SK-N-SH treated with all-trans-retinoic acid at 6 μM for 48 hours (cell line): ENCODE measurements around the gene PPP1R10.

Experiments
- ATAC-seq: fragments of 200-7000 bp; cut with Tn5 transposase; 3 replicates; pipeline ENCODE4 v1.9.1; 2020; ENCODE audit warnings: mild to moderate bottlenecking, moderate library complexity
- ARNTL ChIP-seq: fragments of 450-650 bp; formaldehyde crosslinking; IDR thresholded peaks from 2 replicates; pipeline ENCODE4 v1.5.0; 2020; ENCODE audit warnings: low read depth, mild to moderate bottlenecking, moderate library complexity, borderline replicate concordance
- BACH2 ChIP-seq: fragments of 250-450 bp; sonication (Bioruptor Pico); IDR thresholded peaks from 2 replicates; pipeline ENCODE4 v1.9.0; 2021; ENCODE audit warnings: mild to moderate bottlenecking, borderline replicate concordance
- CREB5 ChIP-seq: fragments of 250-450 bp; sonication (Bioruptor Pico); IDR thresholded peaks from 2 replicates; pipeline ENCODE4 v1.5.1; 2020; ENCODE audit warnings: low read depth, mild to moderate bottlenecking, moderate library complexity
- CSDC2 ChIP-seq: fragments of 250-450 bp; sonication (Bioruptor Pico); IDR thresholded peaks from 2 replicates; pipeline ENCODE4 v1.5.0; 2020; ENCODE audit warnings: mild to moderate bottlenecking, moderate library complexity
- ESRRG ChIP-seq: fragments of 250-450 bp; sonication (Bioruptor Pico); IDR thresholded peaks from 2 replicates; pipeline ENCODE4 v1.6.1; 2021; ENCODE audit warnings: mild to moderate bottlenecking
- GLIS3 ChIP-seq: fragments of 250-450 bp; sonication (Bioruptor Pico); IDR thresholded peaks from 2 replicates; pipeline ENCODE4 v1.5.0; 2020; ENCODE audit warnings: mild to moderate bottlenecking, moderate library complexity
- OSR1 ChIP-seq: fragments of 250-450 bp; sonication (Bioruptor Pico); IDR thresholded peaks from 2 replicates; pipeline ENCODE4 v1.8.0; 2022; ENCODE audit warnings: moderate library complexity, mild to moderate bottlenecking, inconsistent platforms
- PATZ1 ChIP-seq: fragments of 250-450 bp; sonication (Bioruptor Pico); IDR thresholded peaks from 2 replicates; pipeline ENCODE4 v1.8.0; 2020; ENCODE audit warnings: mild to moderate bottlenecking, moderate library complexity, borderline replicate concordance
- POU6F1 ChIP-seq: fragments of 250-450 bp; sonication (Bioruptor Pico); IDR thresholded peaks from 2 replicates; pipeline ENCODE4 v1.8.0; 2021; ENCODE audit warnings: low read depth, mild to moderate bottlenecking, moderate library complexity, borderline replicate concordance
- PPARA ChIP-seq: fragments of 250-450 bp; sonication (Bioruptor Pico); IDR thresholded peaks from 2 replicates; pipeline ENCODE4 v1.5.0; 2020; ENCODE audit warnings: mild to moderate bottlenecking, borderline replicate concordance
- RARB ChIP-seq: fragments of 250-450 bp; sonication (Bioruptor Pico); IDR thresholded peaks from 2 replicates; pipeline ENCODE4 v1.8.0; 2021; ENCODE audit warnings: mild to moderate bottlenecking, moderate library complexity
- SNAI2 ChIP-seq: fragments of 250-450 bp; sonication (Bioruptor Pico); IDR thresholded peaks from 2 replicates; pipeline ENCODE4 v1.5.0; 2020; ENCODE audit warnings: mild to moderate bottlenecking, moderate library complexity
- TCF4 ChIP-seq: fragments of 250-450 bp; sonication (Bioruptor Pico); IDR thresholded peaks from 2 replicates; pipeline ENCODE4 v1.8.0; 2021; ENCODE audit warnings: mild to moderate bottlenecking, moderate library complexity, borderline replicate concordance
- ZC3H10 ChIP-seq: fragments of 250-450 bp; sonication (Bioruptor Pico); IDR thresholded peaks from 2 replicates; pipeline ENCODE4 v1.5.1; 2021; ENCODE audit warnings: mild to moderate bottlenecking, moderate library complexity
- ZFP30 ChIP-seq: fragments of 450-650 bp; formaldehyde crosslinking; IDR thresholded peaks from 2 replicates; pipeline ENCODE4 v1.5.0; 2022; ENCODE audit warnings: mild to moderate bottlenecking, moderate library complexity
- ZNF565 ChIP-seq: fragments of 450-650 bp; formaldehyde crosslinking; conservative IDR thresholded peaks from 2 replicates; pipeline ENCODE4 v1.5.0; 2020; ENCODE audit warnings: low read depth, mild to moderate bottlenecking, moderate library complexity
- ZNF70 ChIP-seq: fragments of 450-650 bp; formaldehyde crosslinking; IDR thresholded peaks from 2 replicates; pipeline ENCODE4 v1.5.0; 2020; ENCODE audit warnings: mild to moderate bottlenecking, moderate library complexity
- TF ChIP-seq, protein P1 (sequence below): fragments of 250-450 bp; sonication (Bioruptor Pico); IDR thresholded peaks from 2 replicates; pipeline ENCODE4 v1.5.0; 2020; ENCODE audit warnings: mild to moderate bottlenecking, moderate library complexity
- TF ChIP-seq, protein P2 (sequence below): fragments of 250-450 bp; sonication (Bioruptor Pico); IDR thresholded peaks from 2 replicates; pipeline ENCODE4 v1.5.1; 2021; ENCODE audit warnings: mild to moderate bottlenecking, moderate library complexity

Gene PPP1R10

DNA sequence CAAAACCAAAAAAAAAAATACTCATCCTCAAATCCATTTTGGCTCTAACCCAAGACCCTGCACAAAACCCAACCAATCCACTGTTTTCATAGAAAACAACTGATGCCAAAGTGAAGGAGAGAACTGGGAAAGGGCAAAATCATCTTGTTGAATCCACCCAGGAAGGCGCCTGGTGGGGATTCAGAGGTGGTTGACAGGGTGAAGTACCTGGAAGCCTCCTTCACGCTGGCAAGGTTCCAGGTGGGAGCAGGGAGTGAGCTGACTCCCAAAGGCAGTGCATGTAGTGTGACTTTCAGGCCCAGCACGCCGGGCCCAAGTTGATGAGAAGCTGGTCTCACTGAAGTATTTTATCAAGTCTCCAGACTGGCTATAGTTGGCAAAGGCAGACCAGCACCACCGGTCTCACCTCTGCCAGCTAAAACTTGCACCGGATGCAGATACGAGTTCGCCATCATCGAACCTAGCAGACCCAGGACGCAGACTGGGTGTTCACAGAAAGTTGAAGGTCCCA, 16.5 kb downstream of the PPP1R10 start:
- ATAC-seq = no peak
- TF ChIP-seq ZNF70 (CRISPR knock-in tag) (no peak), POU6F1 (no peak), ARNTL (CRISPR knock-in tag) (no peak), CSDC2 (no peak), ZC3H10 (no peak), ZFP30 (CRISPR knock-in tag) (no peak)
- TF ChIP-seq, protein P1, sequence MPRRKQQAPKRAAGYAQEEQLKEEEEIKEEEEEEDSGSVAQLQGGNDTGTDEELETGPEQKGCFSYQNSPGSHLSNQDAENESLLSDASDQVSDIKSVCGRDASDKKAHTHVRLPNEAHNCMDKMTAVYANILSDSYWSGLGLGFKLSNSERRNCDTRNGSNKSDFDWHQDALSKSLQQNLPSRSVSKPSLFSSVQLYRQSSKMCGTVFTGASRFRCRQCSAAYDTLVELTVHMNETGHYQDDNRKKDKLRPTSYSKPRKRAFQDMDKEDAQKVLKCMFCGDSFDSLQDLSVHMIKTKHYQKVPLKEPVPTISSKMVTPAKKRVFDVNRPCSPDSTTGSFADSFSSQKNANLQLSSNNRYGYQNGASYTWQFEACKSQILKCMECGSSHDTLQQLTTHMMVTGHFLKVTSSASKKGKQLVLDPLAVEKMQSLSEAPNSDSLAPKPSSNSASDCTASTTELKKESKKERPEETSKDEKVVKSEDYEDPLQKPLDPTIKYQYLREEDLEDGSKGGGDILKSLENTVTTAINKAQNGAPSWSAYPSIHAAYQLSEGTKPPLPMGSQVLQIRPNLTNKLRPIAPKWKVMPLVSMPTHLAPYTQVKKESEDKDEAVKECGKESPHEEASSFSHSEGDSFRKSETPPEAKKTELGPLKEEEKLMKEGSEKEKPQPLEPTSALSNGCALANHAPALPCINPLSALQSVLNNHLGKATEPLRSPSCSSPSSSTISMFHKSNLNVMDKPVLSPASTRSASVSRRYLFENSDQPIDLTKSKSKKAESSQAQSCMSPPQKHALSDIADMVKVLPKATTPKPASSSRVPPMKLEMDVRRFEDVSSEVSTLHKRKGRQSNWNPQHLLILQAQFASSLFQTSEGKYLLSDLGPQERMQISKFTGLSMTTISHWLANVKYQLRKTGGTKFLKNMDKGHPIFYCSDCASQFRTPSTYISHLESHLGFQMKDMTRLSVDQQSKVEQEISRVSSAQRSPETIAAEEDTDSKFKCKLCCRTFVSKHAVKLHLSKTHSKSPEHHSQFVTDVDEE (CRISPR knock-in tag) = no peak

DNA sequence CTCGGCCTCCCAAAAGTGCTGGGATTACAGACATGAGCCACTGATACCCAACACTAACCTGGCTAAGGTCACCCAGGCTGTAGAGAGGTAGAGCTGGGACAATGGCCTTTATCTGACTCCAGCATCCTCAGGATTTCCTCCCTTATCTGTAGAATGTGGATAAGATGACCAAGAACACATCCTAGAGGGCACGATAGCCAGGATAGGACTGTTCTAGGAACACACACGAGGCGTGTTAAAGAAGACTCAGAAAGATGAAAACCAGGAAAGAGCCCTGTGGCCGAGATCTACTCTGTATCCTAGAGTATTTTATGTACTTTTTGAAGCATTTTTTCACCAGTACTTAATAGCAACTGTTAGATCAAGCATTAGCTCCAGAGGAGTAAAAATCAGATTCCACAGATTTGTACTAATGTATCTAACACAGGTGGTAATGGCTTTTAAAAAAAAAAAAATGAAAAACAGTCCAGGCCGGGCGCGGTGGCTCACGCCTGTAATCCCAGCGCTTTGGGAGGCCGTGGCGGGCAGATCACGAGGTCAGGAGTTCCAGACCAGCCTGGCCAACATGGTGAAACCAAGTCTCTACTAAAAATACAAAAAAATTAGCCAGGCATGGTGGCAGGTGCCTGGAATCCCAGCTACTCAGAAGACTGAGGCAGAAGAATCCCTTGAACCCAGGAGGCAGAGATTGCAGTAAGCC, 17.3 kb downstream of the PPP1R10 start:
- TF ChIP-seq ZFP30 (CRISPR knock-in tag) = no peak
- TF ChIP-seq, protein P2, sequence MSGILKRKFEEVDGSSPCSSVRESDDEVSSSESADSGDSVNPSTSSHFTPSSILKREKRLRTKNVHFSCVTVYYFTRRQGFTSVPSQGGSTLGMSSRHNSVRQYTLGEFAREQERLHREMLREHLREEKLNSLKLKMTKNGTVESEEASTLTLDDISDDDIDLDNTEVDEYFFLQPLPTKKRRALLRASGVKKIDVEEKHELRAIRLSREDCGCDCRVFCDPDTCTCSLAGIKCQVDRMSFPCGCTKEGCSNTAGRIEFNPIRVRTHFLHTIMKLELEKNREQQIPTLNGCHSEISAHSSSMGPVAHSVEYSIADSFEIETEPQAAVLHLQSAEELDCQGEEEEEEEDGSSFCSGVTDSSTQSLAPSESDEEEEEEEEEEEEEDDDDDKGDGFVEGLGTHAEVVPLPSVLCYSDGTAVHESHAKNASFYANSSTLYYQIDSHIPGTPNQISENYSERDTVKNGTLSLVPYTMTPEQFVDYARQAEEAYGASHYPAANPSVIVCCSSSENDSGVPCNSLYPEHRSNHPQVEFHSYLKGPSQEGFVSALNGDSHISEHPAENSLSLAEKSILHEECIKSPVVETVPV (CRISPR knock-in tag) = no peak
- no peak for TF ChIP-seq CSDC2
- no peak for TF ChIP-seq OSR1 (CRISPR knock-in tag)
- TF ChIP-seq SNAI2 (CRISPR knock-in tag) = no peak
- no peak for TF ChIP-seq ZNF565 (CRISPR knock-in tag)
- TF ChIP-seq ESRRG (CRISPR knock-in tag) = no peak
- no peak for TF ChIP-seq CREB5 (CRISPR knock-in tag)
- TF ChIP-seq RARB (CRISPR knock-in tag) = no peak
- TF ChIP-seq ARNTL (CRISPR knock-in tag) = no peak
- no peak for TF ChIP-seq TCF4 (CRISPR knock-in tag)
- no peak for TF ChIP-seq PATZ1
- TF ChIP-seq, protein P1 (CRISPR knock-in tag) = no peak
- no peak for TF ChIP-seq ZNF70 (CRISPR knock-in tag)
- TF ChIP-seq PPARA (CRISPR knock-in tag) = no peak
- TF ChIP-seq ZC3H10 = no peak
- TF ChIP-seq POU6F1 = no peak
- no peak for TF ChIP-seq GLIS3 (CRISPR knock-in tag)
- TF ChIP-seq BACH2 (CRISPR knock-in tag) = no peak
- no peak for ATAC-seq
